ENCODE measurements around the gene PCDH9.
A peak's percentile ranks its signal among the peaks of the same experiment; 100 is the strongest.

Gene PCDH9

DNA sequence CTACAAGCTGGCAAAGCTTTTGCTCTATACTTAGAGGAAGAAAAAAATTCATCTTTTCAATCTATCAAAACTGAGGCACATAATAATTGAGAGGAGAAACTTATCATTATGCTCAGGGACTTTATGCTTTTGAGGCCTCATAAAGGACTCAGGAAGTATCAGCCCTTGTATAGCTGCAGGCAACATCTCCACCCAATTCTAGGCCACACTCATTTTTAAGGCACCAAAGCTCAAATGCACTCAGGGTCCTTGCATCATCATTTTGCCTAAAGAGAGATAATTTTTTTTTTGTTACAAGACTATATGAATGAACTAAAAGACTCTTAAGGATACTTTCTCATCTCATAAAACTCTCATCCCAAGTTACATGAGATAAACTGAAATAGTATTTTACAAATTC lies 78.5 kb downstream of the PCDH9 start:
- H4K5ac ChIP-seq (ENCODE audit: low read length), result no peak overlapping the region
- H3K4me1 ChIP-seq (ENCODE audit: control insufficient read depth, low read depth, low read length), result no peaks in the 10 kb centered on the region
- no peak overlapping the region for H3K4me2 ChIP-seq (ENCODE audit: low read length)
- no peaks in the 10 kb centered on the region for H3K36me3 ChIP-seq (ENCODE audit: control insufficient read depth, insufficient read depth, low read length)
- no peak overlapping the region for H2BK120ac ChIP-seq (ENCODE audit: low read depth, low read length)
- no peak overlapping the region for H3K9ac ChIP-seq (ENCODE audit: low read length)
- no peak overlapping the region for H3K18ac ChIP-seq (ENCODE audit: low read length)
- no peak for DNase-seq
- no peak overlapping the region for H2AK5ac ChIP-seq (ENCODE audit: low read length)
- H4K8ac ChIP-seq (ENCODE audit: low read depth, low read length), result no peak overlapping the region
- H2BK15ac ChIP-seq (replicated peaks; ENCODE audit: low read depth), result no peak overlapping the region
- no peak overlapping the region for H3K23ac ChIP-seq (ENCODE audit: low read length)
- H3K27ac ChIP-seq (ENCODE audit: low read depth, low read length), result no peak overlapping the region
- H3K4me3 ChIP-seq (ENCODE audit: low read length), result no peak overlapping the region
- H3K79me1 ChIP-seq (ENCODE audit: low read length), result no peaks in the 10 kb centered on the region
- no peaks in the 10 kb centered on the region for H3K79me2 ChIP-seq (ENCODE audit: control insufficient read depth, insufficient read depth, low read length)
- no peak overlapping the region for H3K56ac ChIP-seq (ENCODE audit: low read length)
- H3K27me3 ChIP-seq (ENCODE audit: insufficient read depth, low read length, poor library complexity), result no peaks in the 10 kb centered on the region
- H2BK5ac ChIP-seq (ENCODE audit: low read length), result no peak overlapping the region
- no peak overlapping the region for H3K4ac ChIP-seq (ENCODE audit: low read depth, low read length)

DNA sequence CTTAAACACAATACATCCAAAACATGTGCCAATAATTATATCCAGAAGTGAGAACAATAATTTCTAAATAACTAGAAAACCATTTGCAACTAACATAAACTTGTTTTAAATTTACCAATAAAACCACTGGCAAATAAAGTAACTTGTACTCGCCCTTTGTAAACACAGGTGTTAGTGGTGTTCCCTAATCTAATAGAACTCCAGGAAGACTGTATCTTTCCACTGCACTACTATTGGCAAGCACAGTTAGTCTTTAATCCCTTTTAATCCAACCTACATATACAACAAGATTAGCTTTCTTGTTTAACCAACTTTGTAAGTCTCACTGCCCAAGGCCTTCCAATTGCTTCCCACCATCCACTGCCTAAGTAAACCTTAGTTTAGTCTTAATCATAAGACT lies 79.5 kb downstream of the PCDH9 start:
- Histone ChIP-seq H2BK120ac (ENCODE audit: low read depth, low read length) (no peak overlapping the region), H3K4me1 (ENCODE audit: control insufficient read depth, low read depth, low read length) (no peaks in the 10 kb centered on the region), H3K27me3 (ENCODE audit: insufficient read depth, low read length, poor library complexity) (no peaks in the 10 kb centered on the region), H3K9ac (ENCODE audit: low read length) (no peak overlapping the region), H2AK5ac (ENCODE audit: low read length) (no peak overlapping the region), H2BK5ac (ENCODE audit: low read length) (no peak overlapping the region), H3K36me3 (ENCODE audit: control insufficient read depth, insufficient read depth, low read length) (no peaks in the 10 kb centered on the region), H3K18ac (ENCODE audit: low read length) (no peak overlapping the region), H3K79me1 (ENCODE audit: low read length) (no peaks in the 10 kb centered on the region), H3K4me2 (ENCODE audit: low read length) (no peak overlapping the region), H2BK15ac (replicated peaks; ENCODE audit: low read depth) (no peak overlapping the region), H3K79me2 (ENCODE audit: control insufficient read depth, insufficient read depth, low read length) (no peaks in the 10 kb centered on the region), H3K23ac (ENCODE audit: low read length) (no peak overlapping the region), H4K8ac (ENCODE audit: low read depth, low read length) (no peak overlapping the region), H3K27ac (ENCODE audit: low read depth, low read length) (no peak overlapping the region), H3K4ac (ENCODE audit: low read depth, low read length) (no peak overlapping the region), H4K5ac (ENCODE audit: low read length) (no peak overlapping the region), H3K56ac (ENCODE audit: low read length) (no peak overlapping the region), H3K4me3 (ENCODE audit: low read length) (no peak overlapping the region)
- DNase-seq, result no peak
- no CpG with 5 or more reads among the region's 1 CpG for WGBS (ENCODE audit: extremely low coverage, insufficient coverage, low lambda C conversion rate)

DNA sequence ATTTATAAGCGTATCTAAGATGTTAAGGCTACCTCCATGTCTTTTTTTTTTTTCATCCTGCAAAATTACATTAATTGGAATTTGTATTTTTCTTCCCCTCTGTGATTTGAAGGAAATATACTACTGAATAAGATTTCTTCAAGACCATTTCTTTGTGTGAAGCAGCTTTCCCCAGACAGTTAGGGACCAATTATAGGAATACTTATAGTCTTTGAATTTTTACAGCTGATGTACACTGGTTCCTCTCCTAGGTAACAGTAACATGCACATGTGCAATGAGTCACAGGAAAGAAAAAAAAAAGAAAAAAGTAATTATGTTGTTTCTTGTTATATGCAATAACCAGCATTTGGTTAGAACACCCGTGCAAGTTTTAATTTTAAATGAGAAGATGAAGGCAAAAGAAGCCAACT lies 82.0 kb downstream of the PCDH9 start:
- H2AK5ac ChIP-seq (ENCODE audit: low read length), result no peak overlapping the region
- no peak overlapping the region for H3K4ac ChIP-seq (ENCODE audit: low read depth, low read length)
- WGBS (ENCODE audit: extremely low coverage, insufficient coverage, low lambda C conversion rate), result no CpG with 5 or more reads among the region's 2 CpGs
- H3K18ac ChIP-seq (ENCODE audit: low read length), result no peak overlapping the region
- no peak overlapping the region for H3K4me3 ChIP-seq (ENCODE audit: low read length)
- no peak overlapping the region for H3K4me2 ChIP-seq (ENCODE audit: low read length)
- no peak overlapping the region for H2BK120ac ChIP-seq (ENCODE audit: low read depth, low read length)
- H2BK5ac ChIP-seq (ENCODE audit: low read length), result no peak overlapping the region
- no peak for DNase-seq
- H2BK15ac ChIP-seq (replicated peaks; ENCODE audit: low read depth), result no peak overlapping the region
- H3K27me3 ChIP-seq (ENCODE audit: insufficient read depth, low read length, poor library complexity), result no peaks in the 10 kb centered on the region
- no peak overlapping the region for H3K23ac ChIP-seq (ENCODE audit: low read length)
- no peaks in the 10 kb centered on the region for H3K79me1 ChIP-seq (ENCODE audit: low read length)
- no peak overlapping the region for H4K5ac ChIP-seq (ENCODE audit: low read length)
- H3K27ac ChIP-seq (ENCODE audit: low read depth, low read length), result no peak overlapping the region
- H3K56ac ChIP-seq (ENCODE audit: low read length), result no peak overlapping the region
- no peaks in the 10 kb centered on the region for H3K36me3 ChIP-seq (ENCODE audit: control insufficient read depth, insufficient read depth, low read length)
- H3K79me2 ChIP-seq (ENCODE audit: control insufficient read depth, insufficient read depth, low read length), result no peaks in the 10 kb centered on the region
- no peaks in the 10 kb centered on the region for H3K4me1 ChIP-seq (ENCODE audit: control insufficient read depth, low read depth, low read length)
- H3K9ac ChIP-seq (ENCODE audit: low read length), result no peak overlapping the region
- no peak overlapping the region for H4K8ac ChIP-seq (ENCODE audit: low read depth, low read length)

DNA sequence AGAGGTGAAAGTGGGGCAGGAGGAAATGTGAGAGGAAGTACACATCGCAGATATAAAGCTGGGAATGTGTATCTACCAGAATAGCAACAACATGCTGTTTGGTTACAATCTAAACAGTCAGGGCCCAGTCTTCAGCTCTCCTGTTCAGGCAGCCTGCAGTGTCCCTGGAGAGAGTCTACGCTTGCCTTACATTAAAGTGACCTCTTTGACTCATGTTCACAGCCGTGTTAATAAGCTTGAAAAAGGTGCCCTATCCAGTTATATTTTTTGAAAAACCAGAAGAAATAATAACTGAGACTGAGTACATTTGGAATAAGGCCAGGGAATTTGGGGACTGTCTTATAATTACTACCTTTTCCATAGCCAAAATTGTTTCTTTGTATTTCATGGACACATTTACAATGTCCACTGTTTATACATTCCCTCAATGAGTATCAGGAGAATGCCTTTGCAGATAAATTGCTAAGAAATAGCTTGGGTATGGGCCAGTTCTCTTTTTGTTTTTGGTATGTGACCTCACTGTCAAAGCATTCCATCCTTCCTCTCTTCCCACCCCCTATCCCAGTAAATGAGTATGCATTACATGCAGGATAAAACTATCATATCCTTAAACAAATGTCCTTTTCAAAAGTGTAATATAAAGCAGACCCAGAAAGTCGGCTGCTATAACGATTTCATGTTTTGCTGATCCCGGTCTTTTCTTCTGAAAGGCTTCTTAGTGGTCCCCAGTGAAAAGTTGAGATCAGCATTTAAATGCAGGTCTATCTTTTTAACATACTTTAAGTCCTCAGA lies 82.6 kb downstream of the PCDH9 start:
- Histone ChIP-seq H3K23ac (ENCODE audit: low read length) (no peak overlapping the region), H2AK5ac (ENCODE audit: low read length) (no peak overlapping the region), H3K79me2 (ENCODE audit: control insufficient read depth, insufficient read depth, low read length) (no peaks in the 10 kb centered on the region), H3K27me3 (ENCODE audit: insufficient read depth, low read length, poor library complexity) (no peaks in the 10 kb centered on the region), H3K27ac (ENCODE audit: low read depth, low read length) (no peak overlapping the region), H2BK120ac (ENCODE audit: low read depth, low read length) (no peak overlapping the region), H4K8ac (ENCODE audit: low read depth, low read length) (no peak overlapping the region), H3K4me1 (ENCODE audit: control insufficient read depth, low read depth, low read length) (no peaks in the 10 kb centered on the region), H3K4ac (ENCODE audit: low read depth, low read length) (no peak overlapping the region), H3K4me3 (ENCODE audit: low read length) (no peak overlapping the region), H3K18ac (ENCODE audit: low read length) (no peak overlapping the region), H2BK15ac (replicated peaks; ENCODE audit: low read depth) (no peak overlapping the region), H3K56ac (ENCODE audit: low read length) (no peak overlapping the region), H4K5ac (ENCODE audit: low read length) (no peak overlapping the region), H3K79me1 (ENCODE audit: low read length) (no peaks in the 10 kb centered on the region), H3K4me2 (ENCODE audit: low read length) (no peak overlapping the region), H3K9ac (ENCODE audit: low read length) (no peak overlapping the region), H2BK5ac (ENCODE audit: low read length) (no peak overlapping the region), H3K36me3 (ENCODE audit: control insufficient read depth, insufficient read depth, low read length) (no peaks in the 10 kb centered on the region)
- peak; percentile 65 for DNase-seq
- no CpG with 5 or more reads among the region's 6 CpGs for WGBS (ENCODE audit: extremely low coverage, insufficient coverage, low lambda C conversion rate)

DNA sequence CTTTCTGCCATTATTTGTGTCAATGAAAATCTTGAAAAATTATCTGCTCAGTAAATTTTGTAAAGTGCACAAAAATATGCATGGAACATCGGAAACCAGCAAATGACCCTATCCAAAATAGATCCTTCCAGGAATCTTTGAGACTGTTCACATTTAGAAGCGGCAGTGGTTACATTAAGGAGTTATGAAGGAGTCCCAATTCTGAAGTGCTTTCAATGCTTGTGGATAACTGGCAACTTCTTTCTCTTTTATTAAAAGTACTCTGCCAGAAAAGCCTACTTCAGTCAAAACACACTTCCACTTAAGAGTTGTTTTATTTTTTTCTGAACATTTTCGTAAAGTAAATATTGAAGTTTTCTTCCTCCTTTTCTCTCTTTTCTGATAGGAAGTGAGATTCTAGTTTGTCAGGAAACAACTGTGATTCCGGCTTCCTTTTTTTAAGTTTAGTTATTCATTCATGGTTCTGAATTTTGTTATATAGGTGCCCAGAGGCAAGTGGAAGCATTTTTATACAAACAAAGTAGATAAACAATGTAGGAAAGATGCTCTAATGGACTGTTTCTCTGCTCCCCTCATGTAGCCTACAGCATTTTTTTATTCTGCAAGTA lies 83.5 kb downstream of the PCDH9 start:
- no CpG with 5 or more reads among the region's 4 CpGs for WGBS (ENCODE audit: extremely low coverage, insufficient coverage, low lambda C conversion rate)
- Histone ChIP-seq H3K4me2 (ENCODE audit: low read length) (no peak overlapping the region), H3K79me2 (ENCODE audit: control insufficient read depth, insufficient read depth, low read length) (no peaks in the 10 kb centered on the region), H3K36me3 (ENCODE audit: control insufficient read depth, insufficient read depth, low read length) (no peaks in the 10 kb centered on the region), H2BK5ac (ENCODE audit: low read length) (no peak overlapping the region), H2BK15ac (replicated peaks; ENCODE audit: low read depth) (no peak overlapping the region), H3K9ac (ENCODE audit: low read length) (no peak overlapping the region), H3K79me1 (ENCODE audit: low read length) (no peaks in the 10 kb centered on the region), H3K18ac (ENCODE audit: low read length) (no peak overlapping the region), H4K8ac (ENCODE audit: low read depth, low read length) (no peak overlapping the region), H3K4ac (ENCODE audit: low read depth, low read length) (no peak overlapping the region), H2AK5ac (ENCODE audit: low read length) (no peak overlapping the region), H3K4me1 (ENCODE audit: control insufficient read depth, low read depth, low read length) (no peaks in the 10 kb centered on the region), H3K27me3 (ENCODE audit: insufficient read depth, low read length, poor library complexity) (no peaks in the 10 kb centered on the region), H2BK120ac (ENCODE audit: low read depth, low read length) (no peak overlapping the region), H4K5ac (ENCODE audit: low read length) (no peak overlapping the region), H3K56ac (ENCODE audit: low read length) (no peak overlapping the region), H3K4me3 (ENCODE audit: low read length) (no peak overlapping the region), H3K23ac (ENCODE audit: low read length) (no peak overlapping the region), H3K27ac (ENCODE audit: low read depth, low read length) (no peak overlapping the region)
- DNase-seq, result no peak

DNA sequence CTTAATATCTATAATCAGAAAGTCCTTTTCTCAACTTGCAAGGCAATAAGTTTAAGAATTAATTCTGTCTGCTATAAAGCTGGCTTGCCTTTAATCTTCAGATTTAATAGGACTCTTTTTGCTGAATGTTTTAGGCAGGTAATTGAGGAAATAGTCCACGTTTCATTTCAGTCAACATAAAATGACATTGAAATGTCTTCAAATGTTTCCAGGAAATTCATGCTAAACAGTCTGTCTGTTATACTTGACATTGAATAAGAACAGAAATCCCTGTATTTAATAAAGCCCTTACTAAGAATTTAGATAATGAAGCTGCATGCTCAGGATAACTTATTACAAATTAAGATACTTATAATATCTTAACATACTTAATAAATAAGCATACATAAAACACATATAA lies 84.2 kb downstream of the PCDH9 start:
- no peak overlapping the region for H3K18ac ChIP-seq (ENCODE audit: low read length)
- no CpG with 5 or more reads among the region's 1 CpG for WGBS (ENCODE audit: extremely low coverage, insufficient coverage, low lambda C conversion rate)
- H4K5ac ChIP-seq (ENCODE audit: low read length), result no peak overlapping the region
- H3K4me1 ChIP-seq (ENCODE audit: control insufficient read depth, low read depth, low read length), result no peaks in the 10 kb centered on the region
- H3K4me2 ChIP-seq (ENCODE audit: low read length), result no peak overlapping the region
- H3K23ac ChIP-seq (ENCODE audit: low read length), result no peak overlapping the region
- H2BK5ac ChIP-seq (ENCODE audit: low read length), result no peak overlapping the region
- H3K36me3 ChIP-seq (ENCODE audit: control insufficient read depth, insufficient read depth, low read length), result no peaks in the 10 kb centered on the region
- no peak overlapping the region for H2BK15ac ChIP-seq (replicated peaks; ENCODE audit: low read depth)
- no peak overlapping the region for H3K4me3 ChIP-seq (ENCODE audit: low read length)
- no peak overlapping the region for H3K56ac ChIP-seq (ENCODE audit: low read length)
- no peak overlapping the region for H3K9ac ChIP-seq (ENCODE audit: low read length)
- H3K79me1 ChIP-seq (ENCODE audit: low read length), result no peaks in the 10 kb centered on the region
- no peak overlapping the region for H4K8ac ChIP-seq (ENCODE audit: low read depth, low read length)
- no peak for DNase-seq
- no peak overlapping the region for H3K27ac ChIP-seq (ENCODE audit: low read depth, low read length)
- no peaks in the 10 kb centered on the region for H3K79me2 ChIP-seq (ENCODE audit: control insufficient read depth, insufficient read depth, low read length)
- no peaks in the 10 kb centered on the region for H3K27me3 ChIP-seq (ENCODE audit: insufficient read depth, low read length, poor library complexity)
- no peak overlapping the region for H2AK5ac ChIP-seq (ENCODE audit: low read length)
- H3K4ac ChIP-seq (ENCODE audit: low read depth, low read length), result no peak overlapping the region
- H2BK120ac ChIP-seq (ENCODE audit: low read depth, low read length), result no peak overlapping the region
